ENCODE data around the gene PNKD.

- TF ChIP-seq POLR2AphosphoS5 (IDR thresholded peaks at IDR 0.05; ENCODE audit: low read depth, low read length) = no peak
- no peak for TF ChIP-seq POU2F2 (IDR thresholded peaks at IDR 0.05; ENCODE audit: low read depth, low read length)
- no peak for TF ChIP-seq POLR2A (IDR thresholded peaks at IDR 0.05; ENCODE audit: low read depth, low read length)
- TF ChIP-seq SPI1 (IDR thresholded peaks at IDR 0.05; ENCODE audit: low read depth, low read length) = no peak
- no peak for TF ChIP-seq TAF1 (IDR thresholded peaks at IDR 0.05; ENCODE audit: low read depth, low read length)
Observed at GRCh38 chr2:218272531-218273212, 2.4 kb downstream of the PNKD start.

All from GM12891 (cell line).